NCI-H748 treated with DMSO at 0.1 percent for 48 hours (cell line): ENCODE data around the gene TIAM2.

Source experiments
- DNase-seq: peaks from one replicate; lab custom pipeline; 2025; lab: John Stamatoyannopoulos, UW

TIAM2 gene

GRCh38 chr6:155129744-155130143 lies 134.6 kb downstream of the TIAM2 start:
- no peak for DNase-seq

- DNase-seq, result no peak
Observed at GRCh38 chr6:155130161-155130853, 135.2 kb downstream of the TIAM2 start.

GRCh38 chr6:155132617-155133016 lies 137.5 kb downstream of the TIAM2 start:
- peak; percentile 32 for DNase-seq

GRCh38 chr6:155141002-155141401 lies 145.9 kb downstream of the TIAM2 start:
- no peak for DNase-seq

GRCh38 chr6:155141512-155141911 lies 146.4 kb downstream of the TIAM2 start:
- DNase-seq, result no peak

GRCh38 chr6:155142168-155143028 lies 147.3 kb downstream of the TIAM2 start:
- no peak for DNase-seq

- no peak for DNase-seq
Observed at GRCh38 chr6:155143029-155143577, 148.0 kb downstream of the TIAM2 start.

GRCh38 chr6:155143578-155144106 lies 148.5 kb downstream of the TIAM2 start:
- DNase-seq, result no peak

GRCh38 chr6:155146205-155146604 lies 151.1 kb downstream of the TIAM2 start:
- no peak for DNase-seq

GRCh38 chr6:155147958-155148663 lies 153.0 kb downstream of the TIAM2 start:
- DNase-seq, result no peak

GRCh38 chr6:155150967-155151671 lies 156.0 kb downstream of the TIAM2 start:
- no peak for DNase-seq

- no peak for DNase-seq
Observed at GRCh38 chr6:155152211-155153076, 157.3 kb downstream of the TIAM2 start.

- peak; percentile 15 for DNase-seq
Observed at GRCh38 chr6:155154158-155154830, 159.2 kb downstream of the TIAM2 start.

- DNase-seq, result no peak
Observed at GRCh38 chr6:155155787-155156447, 160.8 kb downstream of the TIAM2 start.

GRCh38 chr6:155157101-155157500 lies 162.0 kb downstream of the TIAM2 start:
- DNase-seq, result no peak

GRCh38 chr6:155158030-155158843 lies 163.1 kb downstream of the TIAM2 start:
- DNase-seq, result no peak

GRCh38 chr6:155162682-155163081 lies 167.6 kb downstream of the TIAM2 start:
- no peak for DNase-seq

- no peak for DNase-seq
Observed at GRCh38 chr6:155163601-155164000, 168.5 kb downstream of the TIAM2 start.
